ENCODE measurements around the gene CAMK2D.

Gene CAMK2D

DNA sequence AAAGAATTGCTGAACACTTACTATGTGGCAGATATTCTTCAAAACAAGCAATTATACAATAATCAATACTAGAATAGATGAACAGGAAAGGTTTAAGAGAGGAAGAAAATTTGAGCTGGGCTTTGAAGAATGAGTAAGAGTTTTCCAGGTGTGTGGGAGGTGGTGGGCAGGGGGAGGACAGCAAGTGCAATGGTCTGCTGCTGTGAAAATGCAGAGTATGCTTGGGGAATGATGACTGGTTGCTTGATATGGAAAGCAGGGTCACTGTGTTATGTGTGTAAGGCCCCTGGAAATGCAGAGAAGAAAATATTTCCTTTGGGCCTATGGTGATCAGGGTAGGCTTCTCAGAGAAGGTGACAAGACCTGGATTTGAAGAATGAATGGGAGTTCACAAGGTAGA is 300.3 kb downstream of the CAMK2D start:
- DNase-seq, result no peak

DNA sequence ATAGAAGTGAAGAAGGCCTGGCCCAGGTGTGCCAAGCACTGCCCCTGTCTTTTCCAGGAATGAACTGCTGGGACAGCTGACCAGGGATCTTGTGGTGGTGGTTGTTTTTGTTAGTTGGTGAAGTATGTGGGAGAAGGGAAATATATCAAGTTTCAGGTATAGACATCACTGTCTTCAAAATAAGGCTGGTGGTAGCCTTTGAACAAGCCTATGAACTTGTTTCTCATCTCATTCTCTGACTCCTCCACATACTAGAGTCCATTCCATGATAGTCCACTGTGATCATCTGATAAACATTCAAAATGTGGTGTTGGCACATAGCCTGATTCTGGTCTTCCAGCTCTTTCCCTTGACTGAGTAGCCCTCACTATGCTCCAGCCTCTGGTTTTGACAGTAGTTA is 303.7 kb downstream of the CAMK2D start:
- DNase-seq, result no peak

DNA sequence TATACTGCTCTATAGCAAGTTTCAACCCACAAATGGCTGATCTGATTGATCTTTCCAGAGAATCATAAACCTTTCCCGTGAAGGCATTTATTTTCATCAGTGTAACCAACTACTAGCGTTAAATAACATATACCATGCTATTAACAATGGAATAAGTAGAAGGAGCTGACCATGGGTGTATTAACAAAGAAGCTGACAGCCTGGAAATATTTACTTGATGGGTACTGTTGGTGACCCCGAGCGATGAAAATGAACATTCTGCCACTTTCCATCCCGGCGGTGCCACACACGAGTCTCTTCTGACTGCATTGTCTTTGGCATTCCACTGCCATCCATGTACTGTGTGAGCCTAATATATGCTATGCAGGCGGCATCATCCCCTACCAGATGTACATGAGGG is 304.4 kb downstream of the CAMK2D start:
- DNase-seq, result no peak

DNA sequence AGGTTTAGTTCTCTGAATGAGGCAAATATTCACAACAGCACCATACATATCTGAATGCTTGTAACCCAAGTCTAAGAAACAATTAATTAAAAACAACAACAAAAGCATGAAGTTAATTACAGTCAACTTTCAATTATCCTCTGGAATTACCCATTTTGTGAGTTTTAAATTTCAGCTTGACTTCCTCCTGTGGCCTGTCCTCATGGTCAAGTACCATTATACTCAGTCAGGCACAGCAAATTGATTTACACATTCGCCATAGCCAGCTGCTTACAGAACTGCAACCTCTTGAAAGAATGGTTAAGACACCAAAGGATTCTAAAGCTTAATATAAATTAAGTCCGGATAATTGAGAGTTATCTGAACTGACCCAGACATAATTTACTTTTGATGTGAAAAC is 306.5 kb downstream of the CAMK2D start:
- DNase-seq, result no peak

DNA sequence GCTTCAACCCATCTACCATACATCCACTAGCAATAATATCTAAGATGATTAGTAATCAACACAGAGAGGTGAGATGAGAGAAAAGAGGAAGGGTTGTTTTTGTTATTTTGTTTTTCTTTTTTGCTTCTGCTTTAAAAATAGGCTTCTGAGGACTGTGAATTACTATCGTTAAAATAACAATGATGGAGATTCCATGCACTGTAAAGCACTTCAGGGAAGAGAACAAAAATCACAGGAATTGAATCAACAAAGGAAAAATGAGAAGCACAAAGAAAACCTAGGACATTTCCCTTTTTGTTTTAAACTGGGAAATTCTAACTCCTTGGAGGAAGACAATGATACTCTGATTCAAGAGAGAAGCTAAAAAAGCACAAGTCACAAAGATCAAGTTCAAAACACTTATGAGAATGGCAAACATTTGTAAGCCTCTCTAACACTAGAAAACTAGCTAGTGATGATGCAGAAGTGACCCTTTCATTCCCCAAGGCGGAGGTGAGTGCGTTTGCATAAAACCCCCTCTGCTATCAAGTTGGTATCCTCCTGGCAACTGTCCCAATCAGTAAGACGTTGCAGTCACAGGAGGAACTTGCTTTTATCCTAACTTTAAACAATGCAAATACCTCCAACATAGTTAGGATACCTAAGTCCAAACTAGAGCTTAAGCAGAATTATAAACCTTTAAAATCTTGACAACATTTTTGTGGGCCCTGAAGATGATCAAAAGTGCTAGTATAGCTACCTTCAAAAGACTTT is 308.5 kb downstream of the CAMK2D start:
- no peak for DNase-seq

DNA sequence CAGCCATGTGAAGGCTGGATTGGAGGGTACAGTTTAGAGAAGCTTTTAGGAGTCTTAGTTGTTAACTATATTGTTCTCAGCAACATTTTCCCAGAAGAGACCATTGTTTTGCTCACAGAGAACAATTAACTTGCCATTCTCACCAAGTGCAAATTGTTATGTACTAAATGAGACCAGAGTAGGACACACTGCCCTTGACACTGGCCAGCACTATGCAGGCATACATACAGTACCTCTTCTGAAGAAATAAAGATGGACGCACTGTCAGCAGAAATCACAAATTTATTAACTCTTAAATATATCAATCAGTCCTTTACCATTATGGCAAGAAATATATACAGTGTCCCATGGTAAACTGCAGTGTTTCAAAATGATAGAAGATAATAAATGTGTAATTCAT is 309.4 kb downstream of the CAMK2D start:
- no peak for DNase-seq

DNA sequence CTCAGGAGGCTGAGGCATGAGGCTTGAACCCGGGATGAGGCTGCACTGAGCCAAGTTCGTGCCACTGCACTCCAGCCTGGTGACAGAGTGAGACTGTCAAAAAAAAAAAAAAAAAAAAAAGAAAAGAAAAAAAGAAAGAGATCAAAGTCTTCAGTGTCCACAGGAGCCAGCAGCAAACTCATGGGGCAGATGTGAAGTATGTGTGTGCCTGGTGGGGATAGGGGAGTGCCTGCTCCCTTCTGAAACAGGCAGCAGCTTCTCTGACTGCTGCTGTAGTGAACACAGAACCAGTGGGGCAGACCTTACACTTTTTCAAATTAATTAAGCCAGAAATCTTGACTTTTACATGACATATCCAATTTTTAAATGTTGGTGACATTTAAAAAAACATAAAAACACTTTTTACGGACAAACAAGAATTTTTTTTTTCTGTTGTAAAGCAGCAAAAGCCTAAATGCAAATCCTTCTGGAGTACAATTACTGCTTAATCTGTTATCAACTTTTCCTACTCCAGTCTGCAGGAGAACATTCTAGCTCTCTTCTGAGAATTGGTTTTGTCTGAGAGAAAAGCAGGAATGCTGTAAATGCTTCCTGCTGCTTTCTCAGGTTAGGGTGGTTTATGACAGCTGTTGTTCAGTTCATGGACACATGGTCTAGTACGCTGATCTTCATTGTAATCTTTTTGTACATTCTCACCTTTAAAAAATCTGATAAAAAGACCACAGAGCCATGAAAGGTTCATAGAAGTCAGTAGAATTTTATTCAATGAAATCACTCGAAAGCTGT is 311.1 kb downstream of the CAMK2D start:
- DNase-seq, result no peak

DNA sequence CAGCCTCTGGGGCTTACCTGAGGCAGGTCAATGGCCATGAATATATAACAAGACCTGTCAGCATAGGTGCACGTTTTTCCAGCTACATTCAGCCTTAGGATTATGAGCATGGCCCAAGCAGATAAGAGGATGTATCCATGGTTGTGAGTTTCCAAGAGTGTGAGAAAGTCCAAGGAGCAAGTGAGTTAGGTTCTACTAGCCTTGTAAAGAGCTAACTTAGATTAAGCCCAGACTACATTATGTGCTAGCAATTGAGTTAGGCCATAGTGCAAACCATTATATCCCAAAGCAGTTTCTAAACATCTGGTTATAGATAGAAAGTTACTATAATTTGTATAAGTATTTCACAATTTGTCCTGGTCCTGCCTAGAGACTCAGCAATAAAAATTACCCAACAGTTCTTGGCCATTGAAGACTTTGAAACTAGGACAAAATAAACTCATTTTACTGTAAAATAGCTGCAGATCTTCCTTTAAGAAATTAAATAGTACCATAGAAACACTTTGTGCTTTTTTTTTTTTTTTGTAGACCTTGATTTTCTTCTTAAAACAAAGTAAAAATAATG is 312.0 kb downstream of the CAMK2D start:
- no peak for DNase-seq

DNA sequence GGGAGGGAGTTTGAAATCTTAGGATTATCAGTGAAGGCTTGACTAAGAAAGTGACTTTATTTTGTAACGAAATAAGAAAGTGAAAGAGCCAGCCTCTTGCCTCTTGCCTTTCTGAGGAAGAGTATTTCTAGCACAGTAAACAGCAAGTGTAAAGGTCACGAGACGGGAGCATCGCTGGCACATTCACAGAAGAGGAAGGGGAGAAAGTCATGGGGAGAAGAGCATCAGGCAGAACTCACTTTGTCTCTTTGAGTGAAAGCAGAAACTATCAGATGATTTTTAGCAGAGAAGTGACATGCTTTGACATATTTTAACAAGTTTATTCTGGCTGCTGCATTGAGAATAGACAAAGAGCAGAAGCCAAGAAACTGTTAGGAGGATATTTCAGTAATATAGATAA is 313.8 kb downstream of the CAMK2D start:
- no peak for DNase-seq

DNA sequence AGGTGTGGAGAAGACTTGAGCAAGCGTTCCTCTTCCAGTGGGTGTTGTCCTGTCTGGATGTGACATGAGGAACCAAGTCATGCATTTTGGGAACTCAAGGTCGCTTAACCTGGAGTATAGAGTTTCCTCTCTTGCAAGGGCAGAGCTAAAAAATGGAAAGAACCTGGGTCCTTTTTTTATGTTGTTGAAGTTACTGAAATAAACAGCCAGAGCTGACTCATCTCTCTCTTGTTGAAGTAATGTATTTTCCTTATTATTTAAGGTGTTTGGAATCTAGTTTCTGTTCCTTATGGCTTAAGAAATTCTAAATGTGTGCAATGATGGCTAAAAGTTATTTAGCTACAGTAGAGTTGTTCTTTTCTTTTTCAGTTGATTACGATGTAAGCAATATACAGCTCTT is 314.5 kb downstream of the CAMK2D start:
- DNase-seq, result no peak

DNA sequence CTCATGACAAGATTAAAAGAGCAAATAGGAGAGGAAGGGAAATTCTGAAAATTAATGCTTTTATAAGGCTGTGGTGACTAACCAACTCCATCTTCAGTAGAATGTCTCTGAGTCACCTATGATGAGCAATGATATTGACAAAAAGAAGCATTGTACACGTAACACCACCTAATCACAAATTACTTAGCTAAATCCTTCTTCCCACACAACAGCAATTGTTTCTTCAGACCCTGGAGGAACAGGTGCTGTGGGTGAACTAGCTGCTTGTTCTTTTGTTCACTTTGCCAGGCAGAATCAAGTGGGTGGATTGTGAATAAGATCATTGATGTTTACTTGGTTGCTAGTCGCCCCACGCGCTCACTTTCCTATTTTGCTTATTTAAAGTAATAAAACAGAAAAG is 315.5 kb downstream of the CAMK2D start:
- no peak for DNase-seq

DNA sequence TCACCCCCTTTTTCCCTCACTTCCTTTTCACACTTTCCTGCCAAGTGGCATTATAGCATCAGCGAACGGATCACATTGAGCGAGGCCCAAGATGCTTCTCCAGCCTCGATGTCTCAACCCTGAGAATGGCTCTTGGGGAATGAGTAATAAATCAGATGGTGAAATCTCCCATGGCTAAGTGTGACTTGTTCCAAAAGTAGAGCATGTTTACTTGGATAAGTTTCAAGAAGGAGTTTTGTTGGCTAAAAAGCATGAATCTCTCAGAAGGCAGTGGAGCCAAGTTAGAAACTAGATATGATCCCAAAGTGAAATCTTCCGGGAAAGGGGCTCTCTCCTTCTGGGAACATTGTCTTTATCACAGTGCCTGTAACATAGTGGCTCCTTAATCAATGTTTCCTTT is 316.3 kb downstream of the CAMK2D start:
- no peak for DNase-seq

DNA sequence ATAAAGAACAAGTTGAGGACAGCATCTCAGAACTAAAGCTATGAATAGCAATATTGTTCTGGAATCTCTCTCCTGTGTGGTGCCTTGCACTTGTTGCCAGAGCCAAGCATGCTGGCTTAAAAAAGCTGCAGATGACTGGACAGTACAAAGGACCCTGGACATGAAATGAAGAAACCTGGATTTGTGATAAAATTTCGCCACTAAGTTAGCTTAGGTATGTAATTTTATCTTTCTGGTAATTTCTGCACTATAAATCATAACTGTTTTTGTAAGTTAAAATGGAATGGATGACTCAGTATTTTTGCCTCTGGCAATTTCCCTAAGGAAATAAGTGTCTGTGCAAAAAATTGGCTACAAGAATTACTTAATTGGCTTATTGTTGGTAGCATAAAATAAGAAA is 317.2 kb downstream of the CAMK2D start:
- DNase-seq, result no peak

DNA sequence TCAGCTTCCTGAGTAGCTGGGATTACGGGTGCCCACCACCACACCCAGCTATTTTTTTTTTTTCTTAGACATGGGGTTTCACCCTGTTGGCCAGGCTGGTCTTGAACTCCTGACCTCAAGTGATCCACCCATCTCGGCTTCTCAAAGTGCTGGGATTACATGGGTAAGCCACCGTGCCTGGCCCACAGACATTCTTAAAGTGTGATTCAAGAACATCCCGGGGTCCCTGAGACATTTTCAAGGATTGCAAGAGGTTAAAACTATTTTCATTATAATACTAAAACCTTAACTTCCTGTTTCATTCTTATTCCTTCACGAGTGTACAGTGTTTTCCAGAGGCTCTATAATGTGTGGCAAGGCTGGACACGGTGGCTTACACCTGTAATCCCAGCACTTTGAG is 318.7 kb downstream of the CAMK2D start:
- DNase-seq, result no peak

DNA sequence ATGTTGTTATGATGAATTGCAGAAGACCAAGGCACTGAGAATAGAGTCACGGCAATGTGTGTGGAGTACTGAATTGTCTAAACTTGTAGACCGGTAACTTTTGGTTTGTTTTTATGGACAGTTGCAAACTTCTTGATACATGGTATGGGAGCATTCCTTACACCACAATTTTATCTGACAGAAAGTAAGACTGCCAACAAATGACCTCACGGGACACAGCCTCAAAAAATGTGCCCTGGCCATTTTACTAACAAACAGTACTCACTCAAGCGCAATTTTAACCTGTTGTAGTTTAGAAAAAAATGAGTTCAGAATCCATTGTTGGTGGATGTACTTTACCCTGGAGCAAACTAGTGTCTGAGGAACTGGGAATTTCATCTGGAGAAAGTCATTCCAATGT is 321.2 kb downstream of the CAMK2D start:
- no peak for DNase-seq

DNA sequence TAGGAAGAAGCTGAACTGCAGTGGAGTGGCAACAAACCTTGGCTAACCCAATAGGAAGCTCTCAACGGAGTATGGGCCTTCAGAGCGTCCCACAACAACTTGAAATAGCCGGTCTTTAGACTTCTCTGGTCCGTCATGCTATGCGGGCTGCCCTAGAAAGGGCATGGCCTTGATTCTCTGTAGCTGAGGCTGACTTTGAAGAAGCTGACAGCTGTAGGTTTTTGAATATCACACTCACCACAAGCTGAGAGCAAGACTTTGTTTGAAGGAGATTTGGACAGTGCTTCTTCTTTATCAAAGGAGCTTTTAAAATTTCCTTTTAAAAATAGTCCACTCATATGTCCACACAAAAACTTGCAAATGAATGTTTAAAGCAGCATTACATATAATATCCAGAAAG is 322.9 kb downstream of the CAMK2D start:
- DNase-seq, result no peak

DNA sequence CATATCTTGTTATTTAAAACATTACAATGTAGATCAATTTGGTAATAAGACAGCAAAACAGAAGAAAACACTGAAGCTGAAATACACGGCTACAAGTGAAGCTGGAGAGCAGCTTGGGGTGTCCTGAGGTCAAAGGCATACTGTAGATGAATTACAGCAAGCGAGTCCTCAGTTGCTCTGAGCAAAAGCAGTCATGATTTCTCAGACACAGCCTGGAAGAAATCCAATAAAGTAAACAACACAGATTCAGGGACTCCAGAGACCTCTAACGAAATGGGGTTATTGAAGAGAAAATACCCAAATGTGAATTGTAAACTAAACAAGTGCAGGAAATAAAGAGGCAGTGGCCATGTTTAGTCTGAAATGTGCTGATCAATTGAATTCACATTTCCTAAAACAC is 324.4 kb downstream of the CAMK2D start:
- no peak for DNase-seq

DNA sequence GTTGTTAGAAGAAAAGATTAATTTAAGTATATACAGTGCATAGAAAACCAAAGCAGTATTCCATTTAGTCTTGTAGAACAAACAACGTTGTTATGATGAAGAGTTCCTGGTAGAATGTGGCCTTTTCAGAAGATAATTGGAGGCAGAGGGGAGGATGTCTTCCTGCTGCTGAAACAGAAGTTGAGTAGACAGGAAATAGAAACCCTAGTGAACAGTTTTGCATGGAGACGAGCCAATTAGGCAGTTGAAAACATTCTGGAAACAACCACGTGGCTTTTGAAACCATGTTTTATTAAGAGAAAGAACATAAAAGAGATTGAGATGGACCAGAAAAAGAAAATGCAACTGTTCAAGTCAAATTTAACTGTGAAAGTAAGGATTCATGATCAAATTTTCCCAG is 325.2 kb downstream of the CAMK2D start:
- no peak for DNase-seq

DNA sequence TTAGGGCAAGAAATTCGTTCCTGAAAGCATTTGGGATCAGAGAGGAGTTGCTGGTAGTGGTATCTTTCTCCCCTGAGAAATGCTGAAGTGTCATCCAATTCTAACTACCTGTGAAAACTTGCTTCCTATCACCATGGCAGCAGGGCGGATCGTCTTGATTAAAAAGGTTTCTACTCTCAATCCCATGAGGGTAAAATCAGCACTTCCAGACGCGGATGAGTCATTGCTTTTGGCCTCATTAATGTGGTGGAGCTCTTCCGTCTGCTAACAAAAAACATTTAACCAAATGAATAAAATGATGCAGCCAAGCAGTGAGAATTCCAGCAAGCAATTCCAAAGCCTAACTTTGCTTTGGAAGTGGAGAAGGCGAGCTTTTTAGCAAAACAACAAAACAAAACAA is 325.6 kb downstream of the CAMK2D start:
- no peak for DNase-seq

DNA sequence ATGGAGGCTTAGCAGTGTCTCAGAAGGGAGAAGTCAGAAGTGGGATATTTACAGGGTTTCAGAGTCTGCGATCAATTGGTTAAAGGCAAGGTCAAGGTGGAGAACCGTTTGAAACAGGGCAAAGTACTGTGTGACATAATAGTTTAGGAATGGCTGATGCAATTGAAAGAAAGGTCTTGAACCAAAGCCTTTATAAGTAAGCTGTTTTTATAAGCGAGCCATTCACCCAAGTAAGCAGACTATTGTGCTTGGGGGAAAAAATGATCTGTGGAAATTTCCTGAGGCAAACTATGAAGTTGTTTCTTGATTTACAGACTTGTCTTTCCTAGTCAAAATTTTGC is 327.3 kb downstream of the CAMK2D start:
- no peak for DNase-seq

DNA sequence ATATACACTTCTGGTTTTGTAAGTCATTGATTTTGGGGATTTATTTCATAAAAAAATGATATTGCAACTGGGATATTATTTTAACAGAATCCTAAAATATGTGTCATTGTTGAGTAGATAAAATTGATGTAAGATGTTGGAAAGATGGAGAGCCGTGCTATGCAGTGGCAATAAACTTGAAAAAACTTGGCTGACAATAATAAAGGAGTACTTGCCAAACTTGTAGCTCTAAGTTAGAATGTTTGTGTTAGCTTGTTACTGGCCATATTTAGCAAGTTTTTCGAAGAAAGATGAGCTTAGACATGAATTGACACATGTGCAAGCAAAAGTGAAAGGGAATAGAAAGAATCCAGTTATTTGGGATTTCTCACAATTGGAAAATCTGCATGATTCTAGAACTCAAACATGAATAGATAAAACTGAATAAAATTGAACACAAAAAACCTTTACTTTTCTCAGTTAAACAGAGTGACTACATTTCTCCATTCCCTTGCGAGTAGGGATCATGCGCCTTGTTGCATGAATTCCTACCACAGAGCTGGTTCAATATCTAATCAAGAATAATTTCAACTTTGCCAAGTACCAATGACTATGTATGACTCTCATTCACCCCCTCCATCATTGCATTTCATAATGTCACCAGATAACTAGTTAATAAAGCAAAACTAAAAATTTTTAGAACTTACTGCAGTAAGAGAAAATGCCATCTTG is 327.8 kb downstream of the CAMK2D start:
- DNase-seq, result no peak

DNA sequence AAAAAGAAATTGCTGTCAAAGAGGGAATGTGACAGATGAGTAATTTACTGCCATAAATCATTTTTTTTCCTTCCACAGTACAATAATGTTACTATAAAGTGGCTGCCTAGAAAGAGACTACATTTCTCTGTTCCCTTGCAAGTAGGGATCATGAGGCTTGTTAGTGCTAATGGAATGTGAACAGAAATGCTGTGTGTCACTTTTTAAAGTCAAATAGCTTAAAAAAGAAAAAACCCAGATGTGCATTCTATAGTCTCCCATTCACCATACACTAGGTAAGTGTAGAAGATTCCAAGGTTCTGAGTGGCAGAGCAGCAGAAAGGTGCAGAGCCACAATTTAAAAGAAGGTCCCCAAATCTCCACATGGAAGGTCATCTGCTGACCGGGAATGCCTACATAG is 328.4 kb downstream of the CAMK2D start:
- DNase-seq, result no peak

DNA sequence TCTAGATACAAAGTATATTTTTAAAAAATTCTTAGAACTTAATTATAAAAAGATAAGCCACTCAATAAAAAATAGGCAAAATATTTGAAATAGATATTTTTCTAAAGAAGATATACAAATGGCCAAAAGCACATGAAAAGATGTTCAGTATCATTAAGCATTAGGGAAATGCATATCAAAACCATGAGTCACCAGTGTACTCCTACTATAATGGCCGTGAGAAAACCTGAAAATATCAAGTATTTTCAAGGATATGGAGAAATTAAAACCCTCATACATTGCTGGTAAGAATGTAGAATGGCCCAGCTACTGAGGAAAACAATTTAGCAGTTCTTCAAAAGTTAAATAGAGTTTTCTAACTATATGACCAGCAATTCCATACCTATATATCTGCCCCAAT is 337.9 kb downstream of the CAMK2D start:
- no peak for DNase-seq

DNA sequence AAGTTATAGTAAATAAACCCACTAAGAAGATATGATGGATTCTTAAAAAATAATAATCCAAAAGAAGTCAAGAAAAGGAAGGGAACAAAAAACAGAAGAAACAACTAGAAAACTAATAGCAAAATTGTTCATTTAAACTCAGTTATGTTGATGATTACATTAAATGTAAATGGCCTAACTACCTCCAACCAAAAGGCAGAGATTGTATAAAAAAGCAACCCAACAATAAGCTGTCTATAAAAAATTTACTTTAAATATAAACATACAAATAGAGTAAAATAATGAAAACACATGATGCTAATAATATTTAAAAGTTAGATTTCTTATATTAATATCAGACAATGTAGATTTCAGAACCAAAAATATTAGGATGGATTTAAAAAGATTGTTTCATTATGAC is 340.6 kb downstream of the CAMK2D start:
- no peak for DNase-seq
